ENCODE data around the gene CEP97.
"Not testable (repeated sequence)": the region's sequence is repeated elsewhere in the genome, so short reads cannot be mapped to it uniquely, and the experiment has no call there.

CEP97 gene

GRCh38 chr3:101704639-101705038, 19.8 kb upstream of the CEP97 start:
- DNase-seq: not testable (repeated sequence)

- DNase-seq: no peak
Measured at GRCh38 chr3:101709126-101709525, 15.3 kb upstream of the CEP97 start.

- DNase-seq: no peak
Measured at GRCh38 chr3:101718455-101718854, 6.0 kb upstream of the CEP97 start.

GRCh38 chr3:101719604-101720185, 4.7 kb upstream of the CEP97 start:
- DNase-seq: no peak

GRCh38 chr3:101720851-101721840, 3.3 kb upstream of the CEP97 start:
- DNase-seq: no peak

GRCh38 chr3:101722394-101723173, 1.8 kb upstream of the CEP97 start:
- DNase-seq: peak in 1 of 2 donors; percentile 61

- DNase-seq: no peak
Measured at GRCh38 chr3:101725194-101725889, 928 bp downstream of the CEP97 start.

- DNase-seq: no peak
Measured at GRCh38 chr3:101725890-101726275, 1.5 kb downstream of the CEP97 start.

GRCh38 chr3:101729586-101729985, 5.2 kb downstream of the CEP97 start:
- DNase-seq: no peak

GRCh38 chr3:101730839-101731238, 6.4 kb downstream of the CEP97 start:
- DNase-seq: no peak

- no peak for DNase-seq
Measured at GRCh38 chr3:101732240-101732641, 7.8 kb downstream of the CEP97 start.

- no peak for DNase-seq
Measured at GRCh38 chr3:101735833-101736232, 11.4 kb downstream of the CEP97 start.

GRCh38 chr3:101741914-101742313, 17.5 kb downstream of the CEP97 start:
- DNase-seq: not testable (repeated sequence)

- DNase-seq: no peak
Measured at GRCh38 chr3:101744811-101745210, 20.4 kb downstream of the CEP97 start.

- DNase-seq: not testable (repeated sequence)
Measured at GRCh38 chr3:101745934-101746333, 21.5 kb downstream of the CEP97 start.

- DNase-seq: not testable (repeated sequence)
Measured at GRCh38 chr3:101753386-101754113, 29.1 kb downstream of the CEP97 start.

GRCh38 chr3:101758224-101758623, 33.8 kb downstream of the CEP97 start:
- no peak for DNase-seq

- DNase-seq: no peak
Measured at GRCh38 chr3:101762041-101762646, 37.7 kb downstream of the CEP97 start.

GRCh38 chr3:101777745-101778281, 53.4 kb downstream of the CEP97 start:
- DNase-seq: not testable (repeated sequence)

- no peak for DNase-seq
Measured at GRCh38 chr3:101778385-101779046, 54.1 kb downstream of the CEP97 start.

Data from bone marrow (tissue), 2 donors.